ENCODE results near the gene KIAA0825.

The KIAA0825 gene

DNA sequence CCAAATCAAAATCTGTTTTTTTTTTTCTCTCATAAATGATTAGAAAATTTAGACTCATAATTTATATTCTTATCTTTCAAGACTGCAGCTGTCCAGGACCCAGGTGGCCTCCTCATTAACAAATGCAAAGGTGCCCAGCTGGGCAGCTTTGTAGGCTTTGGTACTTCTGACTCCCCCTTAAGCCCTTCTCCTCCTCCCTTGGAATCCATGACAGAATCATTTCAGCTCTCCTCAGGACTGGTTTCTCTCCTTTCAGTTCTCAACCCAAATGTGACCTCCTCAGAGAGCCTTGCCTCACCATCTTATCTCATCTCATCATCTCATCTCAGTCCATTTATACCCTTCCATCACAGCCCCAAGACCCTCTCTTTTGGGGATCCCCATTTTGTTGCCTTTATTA lies 221.7 kb downstream of the KIAA0825 start:
- Histone ChIP-seq H3K27me3 (ENCODE audit: control insufficient read depth, low read length) (no peaks in the 10 kb centered on the region), H3F3A (ENCODE audit: control insufficient read depth, insufficient read depth) (no peaks in the 10 kb centered on the region), H3K9me2 (replicated peaks; ENCODE audit: control insufficient read depth, low read length) (no peaks in the 10 kb centered on the region), H3K4me2 (ENCODE audit: low read length) (no peak overlapping the region), H3K27ac (ENCODE audit: low read depth, low read length) (no peak overlapping the region), H4K20me1 (ENCODE audit: control insufficient read depth, insufficient read depth, low read depth, low read length) (no peaks in the 10 kb centered on the region), H3K4me3 (ENCODE audit: low read length) (no peak overlapping the region), H3K79me2 (ENCODE audit: control insufficient read depth, low read length) (no peaks in the 10 kb centered on the region), H3K36me3 (ENCODE audit: control insufficient read depth, low read length) (no peaks in the 10 kb centered on the region), H3K9me3 (ENCODE audit: control insufficient read depth, insufficient read depth, low read length) (no peaks in the 10 kb centered on the region), H3K4me1 (ENCODE audit: control insufficient read depth, low read length) (no peaks in the 10 kb centered on the region)
- TF ChIP-seq, protein P1, sequence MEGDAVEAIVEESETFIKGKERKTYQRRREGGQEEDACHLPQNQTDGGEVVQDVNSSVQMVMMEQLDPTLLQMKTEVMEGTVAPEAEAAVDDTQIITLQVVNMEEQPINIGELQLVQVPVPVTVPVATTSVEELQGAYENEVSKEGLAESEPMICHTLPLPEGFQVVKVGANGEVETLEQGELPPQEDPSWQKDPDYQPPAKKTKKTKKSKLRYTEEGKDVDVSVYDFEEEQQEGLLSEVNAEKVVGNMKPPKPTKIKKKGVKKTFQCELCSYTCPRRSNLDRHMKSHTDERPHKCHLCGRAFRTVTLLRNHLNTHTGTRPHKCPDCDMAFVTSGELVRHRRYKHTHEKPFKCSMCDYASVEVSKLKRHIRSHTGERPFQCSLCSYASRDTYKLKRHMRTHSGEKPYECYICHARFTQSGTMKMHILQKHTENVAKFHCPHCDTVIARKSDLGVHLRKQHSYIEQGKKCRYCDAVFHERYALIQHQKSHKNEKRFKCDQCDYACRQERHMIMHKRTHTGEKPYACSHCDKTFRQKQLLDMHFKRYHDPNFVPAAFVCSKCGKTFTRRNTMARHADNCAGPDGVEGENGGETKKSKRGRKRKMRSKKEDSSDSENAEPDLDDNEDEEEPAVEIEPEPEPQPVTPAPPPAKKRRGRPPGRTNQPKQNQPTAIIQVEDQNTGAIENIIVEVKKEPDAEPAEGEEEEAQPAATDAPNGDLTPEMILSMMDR (IDR thresholded peaks at IDR 0.05; ENCODE audit: low read depth, low read length, poor library complexity, severe bottlenecking), result no peak
- no peak for TF ChIP-seq EZH2phosphoT487 (IDR thresholded peaks at IDR 0.05; ENCODE audit: borderline replicate concordance, low read length)

DNA sequence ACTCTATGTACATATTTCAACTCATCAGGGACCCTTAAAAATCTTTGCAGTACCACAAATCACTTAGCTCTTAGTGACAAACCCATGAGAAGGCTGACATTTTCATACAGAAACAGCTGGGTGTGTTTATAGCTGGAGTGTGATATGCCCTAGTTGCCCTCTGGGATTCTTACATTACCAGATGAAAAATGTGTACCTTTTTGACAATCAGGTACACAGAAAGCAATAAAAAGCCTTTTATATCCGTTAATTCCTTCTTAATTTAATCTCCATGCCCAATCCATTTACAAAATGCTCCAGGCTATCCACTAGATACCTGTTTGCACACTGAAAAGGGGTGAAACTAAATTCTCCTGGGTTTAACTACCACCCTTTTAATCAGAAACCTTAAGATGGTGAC lies 222.9 kb downstream of the KIAA0825 start:
- H3K4me1 ChIP-seq (ENCODE audit: control insufficient read depth, low read length), result no peaks in the 10 kb centered on the region
- no peaks in the 10 kb centered on the region for H4K20me1 ChIP-seq (ENCODE audit: control insufficient read depth, insufficient read depth, low read depth, low read length)
- no peak overlapping the region for H3K4me3 ChIP-seq (ENCODE audit: low read length)
- H3F3A ChIP-seq (ENCODE audit: control insufficient read depth, insufficient read depth), result no peaks in the 10 kb centered on the region
- no peaks in the 10 kb centered on the region for H3K9me3 ChIP-seq (ENCODE audit: control insufficient read depth, insufficient read depth, low read length)
- no peaks in the 10 kb centered on the region for H3K9me2 ChIP-seq (replicated peaks; ENCODE audit: control insufficient read depth, low read length)
- no peak overlapping the region for H3K4me2 ChIP-seq (ENCODE audit: low read length)
- no peak for TF ChIP-seq EZH2phosphoT487 (IDR thresholded peaks at IDR 0.05; ENCODE audit: borderline replicate concordance, low read length)
- TF ChIP-seq, protein P1 (IDR thresholded peaks at IDR 0.05; ENCODE audit: low read depth, low read length, poor library complexity, severe bottlenecking), result no peak
- no peaks in the 10 kb centered on the region for H3K79me2 ChIP-seq (ENCODE audit: control insufficient read depth, low read length)
- H3K27me3 ChIP-seq (ENCODE audit: control insufficient read depth, low read length), result no peaks in the 10 kb centered on the region
- H3K27ac ChIP-seq (ENCODE audit: low read depth, low read length), result no peak overlapping the region
- no peaks in the 10 kb centered on the region for H3K36me3 ChIP-seq (ENCODE audit: control insufficient read depth, low read length)

DNA sequence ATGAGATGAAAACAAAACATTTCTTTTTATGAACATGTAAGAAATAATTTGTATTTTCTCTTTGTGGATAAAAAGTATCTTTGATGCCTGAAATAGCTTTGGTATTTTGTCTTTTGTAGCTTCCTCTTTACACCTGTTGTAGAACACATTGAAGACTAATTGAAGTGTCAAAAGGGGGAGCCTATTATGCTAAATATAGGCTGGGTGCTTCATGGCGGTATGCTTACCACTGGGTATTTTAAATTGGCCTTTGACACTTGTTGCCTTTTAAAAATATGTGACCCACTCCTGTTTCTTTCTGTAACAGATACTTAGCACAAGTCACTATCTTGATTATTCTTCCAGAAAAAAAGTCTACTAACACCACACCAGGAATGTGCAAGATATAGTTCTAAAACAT lies 226.4 kb downstream of the KIAA0825 start:
- H4K20me1 ChIP-seq (ENCODE audit: control insufficient read depth, insufficient read depth, low read depth, low read length), result no peaks in the 10 kb centered on the region
- no peak overlapping the region for H3K27ac ChIP-seq (ENCODE audit: low read depth, low read length)
- no peak overlapping the region for H3K4me3 ChIP-seq (ENCODE audit: low read length)
- no peak for TF ChIP-seq EZH2phosphoT487 (IDR thresholded peaks at IDR 0.05; ENCODE audit: borderline replicate concordance, low read length)
- TF ChIP-seq, protein P1 (IDR thresholded peaks at IDR 0.05; ENCODE audit: low read depth, low read length, poor library complexity, severe bottlenecking), result no peak
- no peaks in the 10 kb centered on the region for H3K9me3 ChIP-seq (ENCODE audit: control insufficient read depth, insufficient read depth, low read length)
- no peak overlapping the region for H3K4me2 ChIP-seq (ENCODE audit: low read length)
- no peaks in the 10 kb centered on the region for H3K36me3 ChIP-seq (ENCODE audit: control insufficient read depth, low read length)
- no peaks in the 10 kb centered on the region for H3K79me2 ChIP-seq (ENCODE audit: control insufficient read depth, low read length)
- H3K9me2 ChIP-seq (replicated peaks; ENCODE audit: control insufficient read depth, low read length), result no peaks in the 10 kb centered on the region
- no peaks in the 10 kb centered on the region for H3K4me1 ChIP-seq (ENCODE audit: control insufficient read depth, low read length)
- no peaks in the 10 kb centered on the region for H3F3A ChIP-seq (ENCODE audit: control insufficient read depth, insufficient read depth)
- H3K27me3 ChIP-seq (ENCODE audit: control insufficient read depth, low read length), result no peaks in the 10 kb centered on the region

DNA sequence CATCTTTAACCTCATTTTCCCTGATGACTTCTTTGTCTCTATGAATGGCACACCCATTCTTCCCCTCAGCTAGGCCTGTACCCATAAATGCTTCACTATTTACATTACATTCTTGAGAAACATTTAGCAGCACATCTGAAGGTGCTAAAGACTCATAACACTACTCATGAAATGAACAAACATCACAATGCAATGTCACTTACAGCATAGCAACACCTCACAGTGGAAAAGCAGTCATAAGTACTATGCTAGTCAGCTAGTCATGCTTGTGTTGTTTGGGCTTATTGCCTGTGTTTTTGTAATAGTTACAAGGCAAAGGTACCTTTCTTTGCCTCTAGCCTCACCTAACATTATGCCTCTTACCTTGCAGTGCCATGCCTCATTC lies 228.9 kb downstream of the KIAA0825 start:
- TF ChIP-seq, protein P1 (IDR thresholded peaks at IDR 0.05; ENCODE audit: low read depth, low read length, poor library complexity, severe bottlenecking), result no peak
- TF ChIP-seq EZH2phosphoT487 (IDR thresholded peaks at IDR 0.05; ENCODE audit: borderline replicate concordance, low read length), result no peak
- H3K27me3 ChIP-seq (ENCODE audit: control insufficient read depth, low read length), result no peaks in the 10 kb centered on the region
- no peaks in the 10 kb centered on the region for H3K9me3 ChIP-seq (ENCODE audit: control insufficient read depth, insufficient read depth, low read length)

More for the DNA sequence above, 228.9 kb downstream of the KIAA0825 start:
- Histone ChIP-seq H4K20me1 (ENCODE audit: control insufficient read depth, insufficient read depth, low read depth, low read length) (no peaks in the 10 kb centered on the region), H3F3A (ENCODE audit: control insufficient read depth, insufficient read depth) (no peaks in the 10 kb centered on the region), H3K9me2 (replicated peaks; ENCODE audit: control insufficient read depth, low read length) (no peaks in the 10 kb centered on the region), H3K4me3 (ENCODE audit: low read length) (no peak overlapping the region), H3K4me1 (ENCODE audit: control insufficient read depth, low read length) (no peaks in the 10 kb centered on the region), H3K79me2 (ENCODE audit: control insufficient read depth, low read length) (no peaks in the 10 kb centered on the region), H3K4me2 (ENCODE audit: low read length) (no peak overlapping the region), H3K27ac (ENCODE audit: low read depth, low read length) (no peak overlapping the region), H3K36me3 (ENCODE audit: control insufficient read depth, low read length) (no peaks in the 10 kb centered on the region)
